HEK293 (cell line): ENCODE results near the gene RPS18.

Experiments
- CTCF ChIA-PET: fragments of 350-600 bp; formaldehyde crosslinking; extraction: SDS; loops from one replicate; lab custom pipeline; 2021; ENCODE audit warnings: antibody characterized with exemption; lab: Yijun Ruan, JAX
- POLR2A ChIA-PET: fragments of 300-600 bp; formaldehyde crosslinking; extraction: SDS; loops from one replicate; lab custom pipeline; 2020; ENCODE audit warnings: antibody characterized with exemption, inconsistent platforms; lab: Yijun Ruan, JAX
- H3K27ac ChIP-seq: fragments of 200-500 bp; sonication (Bioruptor generic); 2 replicates; pipeline ENCODE4 v1.5.1; 2014; ENCODE audit warnings: low read depth, low read length, control low read depth, inconsistent platforms; ENCODE audit errors: extremely low read depth
- H3K36me3 ChIP-seq, 2 experiments: fragments of 200-500 bp in 1 of 2; sonication (Bioruptor generic) in 1 of 2; 1 replicate in 1 of 2; 2 replicates in 1 of 2; pipeline ENCODE4 v1.5.1; 2014 to 2017; ENCODE audit warnings: inconsistent platforms in 2 of 2, low read length in 2 of 2; ENCODE audit not compliant: control insufficient read depth in 2 of 2, insufficient read depth in 1 of 2
- H3K4me1 ChIP-seq: fragments of 200-500 bp; sonication (Bioruptor generic); 2 replicates; pipeline ENCODE4 v1.5.1; 2014; ENCODE audit warnings: mild to moderate bottlenecking, low read length, inconsistent platforms; ENCODE audit not compliant: control insufficient read depth, insufficient read depth
- H3K4me3 ChIP-seq: 2 replicates; pipeline ENCODE4 v1.5.1; 2011; ENCODE audit warnings: low read depth, mild to moderate bottlenecking, control low read depth, low read length, moderate library complexity
- H3K9me3 ChIP-seq: fragments of 200-500 bp; sonication (Bioruptor generic); 2 replicates; pipeline ENCODE4 v1.5.1; 2014; ENCODE audit warnings: low read depth, low read length, inconsistent platforms; ENCODE audit not compliant: control insufficient read depth, insufficient read depth
- EGR2 ChIP-seq: fragments of 450-650 bp; formaldehyde crosslinking; IDR thresholded peaks from 2 replicates; pipeline ENCODE4 v1.5.1; 2016; ENCODE audit warnings: low read depth, missing biosample characterization, missing genetic modification characterization
- GLIS2 ChIP-seq: fragments of 450-650 bp; formaldehyde crosslinking; IDR thresholded peaks from 2 replicates; pipeline ENCODE4 v1.5.1; 2016; ENCODE audit warnings: missing biosample characterization, missing genetic modification characterization
- KLF1 ChIP-seq: fragments of 450-650 bp; formaldehyde crosslinking; IDR thresholded peaks from 2 replicates; pipeline ENCODE4 v1.5.1; 2016; ENCODE audit warnings: missing biosample characterization, missing genetic modification characterization
- KLF8 ChIP-seq: fragments of 450-650 bp; formaldehyde crosslinking; IDR thresholded peaks from 2 replicates; pipeline ENCODE4 v1.5.1; 2016; ENCODE audit warnings: missing biosample characterization, missing genetic modification characterization
- SCRT1 ChIP-seq: fragments of 450-650 bp; formaldehyde crosslinking; IDR thresholded peaks from 2 replicates; pipeline ENCODE4 v1.5.1; 2016; ENCODE audit warnings: missing biosample characterization, missing genetic modification characterization, borderline replicate concordance
- SCRT2 ChIP-seq: fragments of 450-650 bp; formaldehyde crosslinking; IDR thresholded peaks from 2 replicates; pipeline ENCODE4 v1.5.1; 2016; ENCODE audit warnings: missing biosample characterization, missing genetic modification characterization
- SP2 ChIP-seq: fragments of 450-650 bp; formaldehyde crosslinking; IDR thresholded peaks from 2 replicates; pipeline ENCODE4 v1.5.1; 2016; ENCODE audit warnings: missing biosample characterization, missing genetic modification characterization
- SP3 ChIP-seq: fragments of 450-650 bp; formaldehyde crosslinking; IDR thresholded peaks from 2 replicates; pipeline ENCODE4 v1.5.1; 2016; ENCODE audit warnings: missing biosample characterization, missing genetic modification characterization
- ZBTB17 ChIP-seq: fragments of 450-650 bp; formaldehyde crosslinking; IDR thresholded peaks from 2 replicates; pipeline ENCODE4 v1.5.1; 2016; ENCODE audit warnings: missing biosample characterization, missing genetic modification characterization
- ZBTB48 ChIP-seq: fragments of 450-650 bp; formaldehyde crosslinking; IDR thresholded peaks from 2 replicates; pipeline ENCODE4 v1.5.1; 2016; ENCODE audit warnings: missing biosample characterization, missing genetic modification characterization
- ZFHX2 ChIP-seq: fragments of 450-650 bp; formaldehyde crosslinking; conservative IDR thresholded peaks from 2 replicates; pipeline ENCODE4 v1.5.1; 2016; ENCODE audit warnings: missing biosample characterization, missing genetic modification characterization
- ZFP37 ChIP-seq: fragments of 450-650 bp; formaldehyde crosslinking; IDR thresholded peaks from 2 replicates; pipeline ENCODE4 v1.5.1; 2016; ENCODE audit warnings: missing biosample characterization, missing genetic modification characterization
- ZNF114 ChIP-seq: fragments of 450-650 bp; formaldehyde crosslinking; IDR thresholded peaks from 2 replicates; pipeline ENCODE4 v1.5.0; 2017; ENCODE audit warnings: missing biosample characterization, missing genetic modification characterization
- ZNF274 ChIP-seq, 2 experiments: fragments of 200-500 bp in 1 of 2; fragments of 450-650 bp in 1 of 2; sonication (Bioruptor generic) in 1 of 2; formaldehyde crosslinking in 1 of 2; IDR thresholded peaks; 2 replicates each; pipeline versions ENCODE4 v1.5.1 to v1.6.1; 2014 to 2016; ENCODE audit warnings: borderline replicate concordance in 1 of 2, inconsistent platforms in 1 of 2, low read length in 1 of 2, missing biosample characterization in 1 of 2, missing genetic modification characterization in 1 of 2
- ZNF341 ChIP-seq: fragments of 450-650 bp; formaldehyde crosslinking; IDR thresholded peaks from 2 replicates; pipeline ENCODE4; 2016; ENCODE audit warnings: low read depth, missing biosample characterization, missing genetic modification characterization
- ZNF366 ChIP-seq: fragments of 450-650 bp; formaldehyde crosslinking; conservative IDR thresholded peaks from 2 replicates; pipeline ENCODE4 v1.5.1; 2016; ENCODE audit warnings: missing biosample characterization, missing genetic modification characterization
- ZNF555 ChIP-seq: fragments of 450-650 bp; formaldehyde crosslinking; conservative IDR thresholded peaks from 2 replicates; pipeline ENCODE4 v1.5.1; 2017; ENCODE audit warnings: missing biosample characterization, mild to moderate bottlenecking, missing genetic modification characterization, inconsistent platforms
- ZNF654 ChIP-seq: fragments of 450-650 bp; formaldehyde crosslinking; IDR thresholded peaks from 2 replicates; pipeline ENCODE4 v1.5.1; 2016; ENCODE audit warnings: low read depth, missing biosample characterization, missing genetic modification characterization
- ZNF747 ChIP-seq: fragments of 450-650 bp; formaldehyde crosslinking; IDR thresholded peaks from 2 replicates; pipeline ENCODE4 v1.5.1; 2016; ENCODE audit warnings: missing biosample characterization, missing genetic modification characterization
- ZXDB ChIP-seq: fragments of 450-650 bp; formaldehyde crosslinking; IDR thresholded peaks from 2 replicates; pipeline ENCODE4 v1.5.1; 2016; ENCODE audit warnings: missing biosample characterization, missing genetic modification characterization
- TF ChIP-seq, protein P1 (sequence below): fragments of 450-650 bp; formaldehyde crosslinking; IDR thresholded peaks from 2 replicates; pipeline ENCODE4 v1.5.1; 2016; ENCODE audit warnings: missing biosample characterization, missing genetic modification characterization
- TF ChIP-seq, protein P2 (sequence below): fragments of 450-650 bp; formaldehyde crosslinking; IDR thresholded peaks from 2 replicates; pipeline ENCODE4 v1.5.1; 2016; ENCODE audit warnings: missing biosample characterization, missing genetic modification characterization
- TF ChIP-seq, protein P3 (sequence below): sonication (generic); formaldehyde crosslinking; IDR thresholded peaks from 2 replicates; pipeline ENCODE4 v1.8.1; 2022; ENCODE audit warnings: mild to moderate bottlenecking, moderate library complexity, missing genetic modification reagents
- TF ChIP-seq, protein P4 (sequence below): fragments of 450-650 bp; formaldehyde crosslinking; IDR thresholded peaks from 2 replicates; pipeline ENCODE4 v1.5.1; 2016; ENCODE audit warnings: missing biosample characterization, missing genetic modification characterization
- TF ChIP-seq, protein P5 (sequence below): fragments of 450-650 bp; formaldehyde crosslinking; IDR thresholded peaks from 2 replicates; pipeline ENCODE4 v1.5.1; 2016; ENCODE audit warnings: missing biosample characterization, missing genetic modification characterization, borderline replicate concordance

RPS18 gene

DNA sequence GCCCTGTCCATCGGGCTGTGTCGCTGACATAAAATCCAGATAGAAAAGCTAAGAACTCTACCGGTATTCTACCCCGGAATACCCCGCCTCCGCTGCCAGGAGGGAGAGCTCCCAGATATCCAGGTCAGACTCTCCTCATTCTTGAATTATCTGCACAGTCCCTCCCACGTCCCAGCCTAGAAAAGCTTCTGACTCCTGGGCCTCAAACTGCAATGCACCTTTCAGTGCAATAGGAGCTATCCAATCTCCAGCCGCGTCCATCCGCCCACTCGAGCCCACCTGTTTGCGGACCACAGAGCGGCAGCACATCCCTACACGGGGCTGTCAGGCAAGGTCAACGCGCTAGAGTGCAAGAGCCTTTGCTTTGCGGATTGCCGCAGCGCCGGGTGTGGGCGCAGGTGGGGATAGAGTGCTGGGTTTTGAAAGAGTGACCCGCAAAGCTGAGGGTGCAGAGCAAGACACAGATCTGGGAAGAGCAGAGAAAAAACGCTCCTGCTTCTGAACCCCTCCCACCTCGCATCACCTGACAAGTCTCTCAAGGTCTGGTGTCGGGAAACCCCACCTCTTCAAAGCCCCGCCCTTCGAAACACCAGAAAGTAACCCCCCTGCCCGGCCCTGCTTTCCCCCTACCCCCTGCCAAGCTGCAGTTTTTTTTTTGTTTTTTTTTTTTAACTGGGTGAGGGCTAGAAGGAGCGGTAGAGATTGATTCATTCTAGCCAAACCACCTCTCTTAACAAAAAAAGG, 40.7 kb downstream of the RPS18 start:
- POLR2A ChIA-PET: interaction anchor here (0.5 to 5.0 kb wide), 17 partner anchors 9 to 341 kb away, joined by 3 to 50 read pairs (median 7); partner anchors contain the start of genes B3GALT4, PFDN6, RGL2 and RPS18
- peak overlapping the region; percentile 79 for H3K27ac ChIP-seq
- CTCF ChIA-PET: interaction anchor here (0.6 to 7.0 kb wide), 16 partner anchors 11 to 1238 kb away, joined by 3 to 53 read pairs (median 5); partner anchors contain the start of genes B3GALT4 and RGL2
- H3K36me3 ChIP-seq: peaks cover 0 to 10% of the 10 kb centered on the region in 2 experiments; a peak in 2 of 3 replicates
- peak overlapping the region; percentile 61 for H3K4me3 ChIP-seq
- no peaks in the 10 kb centered on the region for H3K9me3 ChIP-seq
- H3K4me1 ChIP-seq: peaks cover 5% of the 10 kb centered on the region
- TF ChIP-seq GLIS2 (tag by site-specific recombination): peak; percentile 80
- peak; percentile 51 for TF ChIP-seq ZNF366 (tag by site-specific recombination)
- TF ChIP-seq ZNF555: no peak
- peak; percentile 92 for TF ChIP-seq ZFHX2 (tag by site-specific recombination)
- peak; percentile 62; the same call in 1 of the 2 replicates for TF ChIP-seq KLF8 (tag by site-specific recombination)
- TF ChIP-seq, protein P1, sequence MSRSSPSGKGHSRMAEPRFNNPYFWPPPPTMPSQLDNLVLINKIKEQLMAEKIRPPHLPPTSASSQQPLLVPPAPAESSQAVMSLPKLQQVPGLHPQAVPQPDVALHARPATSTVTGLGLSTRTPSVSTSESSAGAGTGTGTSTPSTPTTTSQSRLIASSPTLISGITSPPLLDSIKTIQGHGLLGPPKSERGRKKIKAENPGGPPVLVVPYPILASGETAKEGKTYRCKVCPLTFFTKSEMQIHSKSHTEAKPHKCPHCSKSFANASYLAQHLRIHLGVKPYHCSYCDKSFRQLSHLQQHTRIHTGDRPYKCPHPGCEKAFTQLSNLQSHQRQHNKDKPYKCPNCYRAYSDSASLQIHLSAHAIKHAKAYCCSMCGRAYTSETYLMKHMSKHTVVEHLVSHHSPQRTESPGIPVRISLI (tag by site-specific recombination): peak; percentile 87; the same call in 1 of the 2 replicates
- TF ChIP-seq ZFP37 (tag by site-specific recombination): no peak
- TF ChIP-seq ZBTB17: peak; percentile 94
- peak; percentile 87 for TF ChIP-seq ZNF341 (tag by site-specific recombination)
- peak; percentile 64 for TF ChIP-seq SP2 (tag by site-specific recombination)
- TF ChIP-seq, protein P2, sequence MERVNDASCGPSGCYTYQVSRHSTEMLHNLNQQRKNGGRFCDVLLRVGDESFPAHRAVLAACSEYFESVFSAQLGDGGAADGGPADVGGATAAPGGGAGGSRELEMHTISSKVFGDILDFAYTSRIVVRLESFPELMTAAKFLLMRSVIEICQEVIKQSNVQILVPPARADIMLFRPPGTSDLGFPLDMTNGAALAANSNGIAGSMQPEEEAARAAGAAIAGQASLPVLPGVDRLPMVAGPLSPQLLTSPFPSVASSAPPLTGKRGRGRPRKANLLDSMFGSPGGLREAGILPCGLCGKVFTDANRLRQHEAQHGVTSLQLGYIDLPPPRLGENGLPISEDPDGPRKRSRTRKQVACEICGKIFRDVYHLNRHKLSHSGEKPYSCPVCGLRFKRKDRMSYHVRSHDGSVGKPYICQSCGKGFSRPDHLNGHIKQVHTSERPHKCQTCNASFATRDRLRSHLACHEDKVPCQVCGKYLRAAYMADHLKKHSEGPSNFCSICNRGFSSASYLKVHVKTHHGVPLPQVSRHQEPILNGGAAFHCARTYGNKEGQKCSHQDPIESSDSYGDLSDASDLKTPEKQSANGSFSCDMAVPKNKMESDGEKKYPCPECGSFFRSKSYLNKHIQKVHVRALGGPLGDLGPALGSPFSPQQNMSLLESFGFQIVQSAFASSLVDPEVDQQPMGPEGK (tag by site-specific recombination): peak; percentile 53; the same call in 1 of the 2 replicates
- TF ChIP-seq SCRT2: peak; percentile 98
- no peak for TF ChIP-seq ZNF274 (IDR thresholded peaks at IDR 0.05; ENCODE audit: low read length)
- TF ChIP-seq ZNF274 (tag by site-specific recombination; IDR thresholded peaks at IDR 0.05; ENCODE audit: borderline replicate concordance): no peak
- TF ChIP-seq, protein P3, sequence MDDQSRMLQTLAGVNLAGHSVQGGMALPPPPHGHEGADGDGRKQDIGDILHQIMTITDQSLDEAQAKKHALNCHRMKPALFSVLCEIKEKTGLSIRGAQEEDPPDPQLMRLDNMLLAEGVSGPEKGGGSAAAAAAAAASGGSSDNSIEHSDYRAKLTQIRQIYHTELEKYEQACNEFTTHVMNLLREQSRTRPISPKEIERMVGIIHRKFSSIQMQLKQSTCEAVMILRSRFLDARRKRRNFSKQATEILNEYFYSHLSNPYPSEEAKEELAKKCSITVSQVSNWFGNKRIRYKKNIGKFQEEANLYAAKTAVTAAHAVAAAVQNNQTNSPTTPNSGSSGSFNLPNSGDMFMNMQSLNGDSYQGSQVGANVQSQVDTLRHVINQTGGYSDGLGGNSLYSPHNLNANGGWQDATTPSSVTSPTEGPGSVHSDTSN: 0 out of 2 replicates have a peak, but pooled peaks have one; percentile 24
- TF ChIP-seq ZBTB48 (tag by site-specific recombination): no peak
- TF ChIP-seq ZNF747 (tag by site-specific recombination): no peak
- no peak for TF ChIP-seq ZNF654 (tag by site-specific recombination)
- peak; percentile 86 for TF ChIP-seq EGR2 (tag by site-specific recombination)
- TF ChIP-seq, protein P4, sequence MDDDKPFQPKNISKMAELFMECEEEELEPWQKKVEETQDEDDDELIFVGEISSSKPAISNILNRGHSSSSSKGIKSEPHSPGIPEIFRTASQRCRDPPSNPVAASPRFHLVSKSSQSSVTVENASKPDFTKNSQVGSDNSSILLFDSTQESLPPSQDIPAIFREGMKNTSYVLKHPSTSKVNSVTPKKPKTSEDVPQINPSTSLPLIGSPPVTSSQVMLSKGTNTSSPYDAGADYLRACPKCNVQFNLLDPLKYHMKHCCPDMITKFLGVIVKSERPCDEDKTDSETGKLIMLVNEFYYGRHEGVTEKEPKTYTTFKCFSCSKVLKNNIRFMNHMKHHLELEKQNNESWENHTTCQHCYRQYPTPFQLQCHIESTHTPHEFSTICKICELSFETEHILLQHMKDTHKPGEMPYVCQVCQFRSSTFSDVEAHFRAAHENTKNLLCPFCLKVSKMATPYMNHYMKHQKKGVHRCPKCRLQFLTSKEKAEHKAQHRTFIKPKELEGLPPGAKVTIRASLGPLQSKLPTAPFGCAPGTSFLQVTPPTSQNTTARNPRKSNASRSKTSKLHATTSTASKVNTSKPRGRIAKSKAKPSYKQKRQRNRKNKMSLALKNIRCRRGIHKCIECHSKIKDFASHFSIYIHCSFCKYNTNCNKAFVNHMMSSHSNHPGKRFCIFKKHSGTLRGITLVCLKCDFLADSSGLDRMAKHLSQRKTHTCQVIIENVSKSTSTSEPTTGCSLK: no peak
- TF ChIP-seq ZXDB (tag by site-specific recombination): peak; percentile 92
- TF ChIP-seq ZNF114 (tag by site-specific recombination): no peak
- TF ChIP-seq, protein P5, sequence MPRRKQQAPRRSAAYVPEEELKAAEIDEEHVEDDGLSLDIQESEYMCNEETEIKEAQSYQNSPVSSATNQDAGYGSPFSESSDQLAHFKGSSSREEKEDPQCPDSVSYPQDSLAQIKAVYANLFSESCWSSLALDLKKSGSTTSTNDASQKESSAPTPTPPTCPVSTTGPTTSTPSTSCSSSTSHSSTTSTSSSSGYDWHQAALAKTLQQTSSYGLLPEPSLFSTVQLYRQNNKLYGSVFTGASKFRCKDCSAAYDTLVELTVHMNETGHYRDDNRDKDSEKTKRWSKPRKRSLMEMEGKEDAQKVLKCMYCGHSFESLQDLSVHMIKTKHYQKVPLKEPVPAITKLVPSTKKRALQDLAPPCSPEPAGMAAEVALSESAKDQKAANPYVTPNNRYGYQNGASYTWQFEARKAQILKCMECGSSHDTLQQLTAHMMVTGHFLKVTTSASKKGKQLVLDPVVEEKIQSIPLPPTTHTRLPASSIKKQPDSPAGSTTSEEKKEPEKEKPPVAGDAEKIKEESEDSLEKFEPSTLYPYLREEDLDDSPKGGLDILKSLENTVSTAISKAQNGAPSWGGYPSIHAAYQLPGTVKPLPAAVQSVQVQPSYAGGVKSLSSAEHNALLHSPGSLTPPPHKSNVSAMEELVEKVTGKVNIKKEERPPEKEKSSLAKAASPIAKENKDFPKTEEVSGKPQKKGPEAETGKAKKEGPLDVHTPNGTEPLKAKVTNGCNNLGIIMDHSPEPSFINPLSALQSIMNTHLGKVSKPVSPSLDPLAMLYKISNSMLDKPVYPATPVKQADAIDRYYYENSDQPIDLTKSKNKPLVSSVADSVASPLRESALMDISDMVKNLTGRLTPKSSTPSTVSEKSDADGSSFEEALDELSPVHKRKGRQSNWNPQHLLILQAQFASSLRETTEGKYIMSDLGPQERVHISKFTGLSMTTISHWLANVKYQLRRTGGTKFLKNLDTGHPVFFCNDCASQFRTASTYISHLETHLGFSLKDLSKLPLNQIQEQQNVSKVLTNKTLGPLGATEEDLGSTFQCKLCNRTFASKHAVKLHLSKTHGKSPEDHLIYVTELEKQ (tag by site-specific recombination): no peak
- peak; percentile 10; the same call in 1 of the 2 replicates for TF ChIP-seq KLF1 (tag by site-specific recombination)
- TF ChIP-seq SCRT1: peak; percentile 95
- TF ChIP-seq SP3 (tag by site-specific recombination): peak; percentile 54; the same call in 1 of the 2 replicates
